Fibroblast of skin of left quadriceps (primary cell): ENCODE results near the gene CLN5.
"Not testable (repeated sequence)": the region's sequence is repeated elsewhere in the genome, so short reads cannot be mapped to it uniquely, and the experiment has no call there.

Experiments
- DNase-seq, 2 experiments: peaks; one replicate each; pipeline ENCODE4 v3.0.0-alpha.2; 2013; ENCODE audit warnings: low read depth in 2 of 2

The CLN5 gene

GRCh38 chr13:76991796-76992547 is at the start of gene CLN5:
TSS of gene CLN5 (plus strand) at chr13:76992081. CDS start at chr13:76992099, 18 bp downstream.
- DNase-seq: peak; percentile 76 to 79

GRCh38 chr13:76942363-76942762 is 49.5 kb upstream of the CLN5 start:
- no peak for DNase-seq

DNA sequence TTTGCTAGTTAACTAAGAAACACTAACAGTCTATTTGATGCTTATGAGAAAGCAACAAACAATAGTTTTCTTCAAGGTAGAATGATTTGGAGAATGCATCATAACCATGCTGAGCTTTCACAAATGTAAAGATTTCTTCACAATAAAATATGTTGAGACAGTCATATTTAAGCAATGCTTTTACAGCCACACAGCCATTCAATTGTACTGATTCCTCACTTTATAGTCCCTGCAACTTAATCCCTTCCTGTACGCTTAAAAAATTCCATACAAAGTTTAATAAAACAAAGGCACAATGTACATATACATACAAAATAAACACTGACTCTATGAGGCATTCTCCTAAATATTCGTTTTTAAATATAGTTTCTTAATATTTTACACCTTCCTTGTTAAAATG is 48.2 kb upstream of the CLN5 start:
- DNase-seq: no peak

DNA sequence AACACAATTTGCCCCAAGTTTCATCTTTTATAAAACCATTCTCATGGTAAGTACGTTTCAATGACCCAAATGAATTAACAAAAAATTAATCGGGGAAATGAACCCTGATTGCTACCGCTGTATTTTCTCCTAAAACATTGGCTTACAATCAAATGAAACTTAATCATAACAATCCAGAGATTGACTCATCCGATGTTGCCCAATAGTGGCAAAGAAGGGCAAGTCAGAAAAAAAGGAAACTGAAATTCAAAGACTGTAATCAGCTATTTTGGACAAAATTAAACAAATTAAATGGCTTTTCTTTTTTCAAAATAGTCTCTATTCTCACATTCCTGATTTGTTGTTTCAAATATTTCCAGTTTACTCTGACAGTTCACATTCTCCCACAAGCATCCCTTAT is 47.4 kb upstream of the CLN5 start:
- no peak for DNase-seq

GRCh38 chr13:76948149-76948548 is 43.7 kb upstream of the CLN5 start, which contains the start of gene ACOD1:
TSS of gene ACOD1 (plus strand) at chr13:76948511. CDS start at chr13:76948559, 48 bp downstream.
- no peak for DNase-seq

GRCh38 chr13:76950101-76950500 is 41.8 kb upstream of the CLN5 start:
- DNase-seq: no peak

DNA sequence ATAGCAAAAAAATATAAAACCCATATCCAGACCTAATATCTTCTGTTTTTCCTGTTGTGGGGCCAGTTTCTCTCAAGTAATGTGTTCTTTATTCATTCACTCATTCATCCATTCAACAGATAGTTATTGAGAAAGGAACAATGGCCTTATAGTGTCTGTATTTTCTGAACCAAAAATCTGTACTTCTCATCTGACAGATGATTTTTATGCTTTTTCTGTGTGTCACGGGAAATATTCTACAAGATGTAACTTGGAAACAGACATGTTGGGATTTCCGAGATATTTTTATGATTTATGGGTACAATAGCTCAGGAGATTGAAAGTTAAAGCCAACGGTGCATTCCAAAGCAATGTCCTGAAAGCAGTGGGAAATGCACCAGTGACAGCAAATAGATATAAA is 37.9 kb upstream of the CLN5 start:
- DNase-seq: no peak

DNA sequence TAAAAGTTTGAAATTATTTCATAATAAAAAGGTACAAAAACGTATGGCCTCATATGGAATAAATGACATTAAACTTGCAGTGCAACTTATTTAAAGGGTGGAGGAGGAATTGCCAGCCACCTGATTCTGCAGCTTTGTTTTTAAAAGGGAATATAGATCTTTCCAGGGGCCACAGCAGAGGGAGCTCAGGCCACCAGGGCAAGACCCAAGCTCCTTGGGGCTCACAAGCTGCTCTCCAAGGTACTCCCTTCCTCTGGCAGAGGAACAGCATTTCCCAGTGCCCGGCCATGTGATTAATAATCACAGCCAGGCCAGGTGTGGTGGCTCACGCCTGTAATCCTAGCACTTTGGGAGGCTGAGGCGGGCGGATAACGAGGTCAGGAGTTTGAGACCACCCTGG is 37.3 kb upstream of the CLN5 start:
- no peak for DNase-seq

DNA sequence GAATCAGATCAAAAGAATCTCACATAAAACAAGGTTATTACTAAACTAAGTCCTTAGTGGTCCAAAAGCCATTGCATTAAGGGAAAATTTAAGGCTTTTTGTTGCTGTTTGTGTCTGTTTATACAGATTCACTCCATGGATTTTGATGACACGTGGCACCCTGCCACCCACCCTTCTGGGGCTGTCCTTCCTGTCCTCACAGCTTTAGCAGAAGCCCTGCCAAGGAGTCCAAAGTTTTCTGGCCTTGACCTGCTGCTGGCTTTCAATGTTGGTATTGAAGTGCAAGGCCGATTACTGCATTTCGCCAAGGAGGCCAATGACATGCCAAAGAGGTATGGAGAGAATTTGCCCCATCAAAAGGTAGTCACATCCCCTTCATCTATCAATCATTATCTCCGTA is 36.7 kb upstream of the CLN5 start:
- no peak for DNase-seq

DNA sequence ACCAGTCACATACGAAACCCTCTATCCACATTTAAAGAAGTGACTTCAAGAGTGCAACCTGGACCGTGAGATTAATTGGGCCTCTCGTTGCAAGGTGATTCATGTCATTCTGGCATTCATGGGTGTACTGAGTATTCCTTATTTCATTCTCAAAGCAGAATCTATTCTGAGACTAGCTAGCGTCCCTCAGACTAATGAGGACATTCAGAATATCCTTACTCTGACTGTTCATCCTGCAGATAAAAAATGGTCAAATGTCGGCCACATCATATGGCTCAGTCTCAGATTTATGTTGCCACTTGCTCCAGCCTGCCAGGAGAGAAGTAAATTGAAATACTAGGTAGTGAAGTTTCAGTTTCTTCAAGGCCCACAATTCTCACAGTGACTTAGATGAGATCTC is 36.2 kb upstream of the CLN5 start:
- no peak for DNase-seq

GRCh38 chr13:76958841-76959432 is 32.9 kb upstream of the CLN5 start:
- no peak for DNase-seq

DNA sequence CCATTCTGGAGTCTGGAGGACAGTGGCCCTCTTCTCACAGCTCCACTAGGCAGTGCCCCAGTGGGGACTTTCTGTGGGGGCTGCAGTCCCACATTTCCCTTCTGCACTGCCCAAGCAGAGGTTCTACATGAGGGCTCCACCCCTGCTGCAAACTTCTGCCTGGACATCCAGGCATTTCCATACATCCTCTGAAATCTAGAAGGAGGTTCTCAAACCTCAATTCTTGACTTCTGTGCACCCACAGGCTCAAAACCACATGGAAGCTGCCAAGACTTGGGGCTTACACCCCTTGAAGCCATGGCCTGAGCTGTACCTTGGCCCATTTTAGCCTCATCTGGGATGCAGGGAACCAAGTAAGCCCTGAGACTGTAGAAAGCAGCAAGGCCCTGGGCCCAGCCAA is 32.1 kb upstream of the CLN5 start:
- not testable (repeated sequence) for DNase-seq

DNA sequence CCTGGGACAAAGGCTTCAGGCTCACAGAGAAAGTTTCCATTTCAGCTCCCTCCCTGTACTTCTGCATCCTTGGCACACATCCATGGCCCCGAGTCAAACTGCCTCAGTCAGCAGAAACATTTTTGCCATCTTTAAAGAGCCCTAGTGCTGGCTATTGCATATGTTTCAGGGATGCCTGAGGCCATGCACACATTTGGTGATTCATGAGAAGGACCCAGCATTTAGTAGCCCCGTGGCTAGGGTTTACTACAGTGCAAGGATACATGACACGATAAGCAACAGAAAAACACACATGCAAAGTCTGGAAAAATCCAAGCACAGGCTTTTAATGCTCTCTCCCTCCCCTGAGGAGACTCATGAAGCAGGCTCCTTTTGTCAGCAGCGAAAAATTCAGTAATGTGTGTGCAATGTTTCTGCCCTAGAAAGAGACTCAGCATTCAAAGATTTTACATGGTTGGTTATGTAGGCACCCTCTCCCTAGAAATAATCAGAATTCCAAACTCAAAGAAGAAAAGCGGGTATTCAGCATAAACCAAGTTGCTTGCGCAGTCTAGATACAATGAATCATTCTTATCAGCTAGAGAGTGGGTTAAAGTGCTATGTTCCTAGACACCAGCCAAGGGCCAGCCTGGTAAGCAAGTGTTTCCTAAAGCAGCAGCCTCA is 26.0 kb upstream of the CLN5 start:
- DNase-seq: peak; percentile 58 to 63

GRCh38 chr13:76967031-76967430 is 24.9 kb upstream of the CLN5 start:
- DNase-seq: no peak

DNA sequence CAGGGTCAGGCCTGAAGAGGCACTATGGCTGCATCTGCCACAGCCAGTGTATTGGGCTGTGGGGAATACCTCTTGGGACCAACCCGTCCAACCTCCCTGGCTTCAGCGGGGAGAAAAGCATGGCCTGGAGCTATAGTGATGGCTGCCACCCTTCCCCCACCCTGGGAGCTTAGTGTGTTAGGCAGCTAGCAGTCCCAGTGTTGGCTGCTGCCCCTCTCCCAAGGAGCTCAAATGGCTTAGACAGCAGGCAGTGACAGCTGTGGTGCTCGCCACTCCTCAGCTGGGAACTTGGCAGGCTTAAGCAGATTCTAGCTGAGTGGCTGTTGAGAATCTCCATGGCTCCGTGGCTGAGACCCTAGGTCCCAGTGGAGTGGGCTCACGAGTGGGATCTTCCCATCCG is 23.8 kb upstream of the CLN5 start:
- DNase-seq: no peak

GRCh38 chr13:76969488-76970365 is 22.2 kb upstream of the CLN5 start:
- no peak for DNase-seq

- DNase-seq: no peak
These were observed 20.7 kb upstream of the CLN5 start for GRCh38 chr13:76971215-76971614.

- DNase-seq: no peak
These were observed 19.7 kb upstream of the CLN5 start for GRCh38 chr13:76971851-76972829.

DNA sequence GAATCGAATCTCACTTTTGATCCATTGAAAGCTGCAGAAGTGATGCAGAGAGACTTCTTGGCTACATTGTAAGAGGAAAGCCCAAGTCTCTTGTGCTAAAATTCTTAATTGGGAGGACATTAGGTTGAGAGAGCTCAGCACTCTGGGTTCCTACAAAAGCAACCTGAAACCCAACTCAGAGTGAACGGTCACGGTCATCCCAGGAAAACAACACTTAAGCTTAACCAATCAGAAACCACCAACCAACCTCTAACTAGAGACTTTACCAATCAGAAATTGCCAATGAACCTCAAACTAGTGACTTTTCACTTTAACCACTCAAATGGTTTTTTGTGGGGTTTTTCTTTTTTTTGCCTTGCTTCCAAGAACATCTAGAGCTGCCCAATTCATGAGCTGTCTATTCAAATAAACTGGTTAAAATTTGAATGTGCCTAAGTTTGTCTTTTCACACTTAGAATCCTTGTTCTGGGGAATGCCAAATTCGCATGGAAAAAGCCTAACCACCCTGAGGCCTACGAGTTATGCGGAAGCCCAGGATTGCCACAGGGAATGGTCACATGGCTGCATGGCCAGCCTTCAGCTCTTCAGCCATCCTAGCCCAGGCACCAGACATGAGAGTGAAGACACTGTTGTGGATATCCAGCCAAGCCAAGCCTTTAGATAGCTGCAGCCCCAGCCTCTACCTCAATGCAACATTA is 17.8 kb upstream of the CLN5 start:
- DNase-seq: no peak

- no peak for DNase-seq
These were observed 17.3 kb upstream of the CLN5 start for GRCh38 chr13:76974618-76974975.
